H1 (cell line): ENCODE data around the gene FOXQ1. TPM values are rescaled to one million over a fixed set of nuclear protein-coding genes. Genes with fewer than 3 reads are reported as not detected.

Experiments used
- CTCF ChIA-PET: fragments of 300-600 bp; sonication (Branson Sonifier 250); formaldehyde crosslinking; loops from one replicate; lab custom pipeline; 2021; ENCODE audit not compliant: partially characterized antibody; lab: Charles Lee
- POLR2A ChIA-PET: fragments of 300-600 bp; sonication (Branson Sonifier 250); formaldehyde crosslinking; loops from one replicate; lab custom pipeline; 2021; ENCODE audit warnings: inconsistent platforms; ENCODE audit not compliant: partially characterized antibody; lab: Charles Lee
- DNase-seq, 2 experiments: peaks; one replicate each; pipeline versions ENCODE4 v3.0.0 to v3.0.0-alpha.2; 2010 to 2022; ENCODE audit warnings: low spot score in 2 of 2, low read depth in 1 of 2, mixed read lengths in 1 of 2
- FAIRE-seq: peaks from 2 replicates; lab custom pipeline; 2011; peaks lifted over from hg19 to GRCh38; lab: Jason Lieb, UNC
- H2AFZ ChIP-seq: 2 replicates; pipeline ENCODE4 v1.8.1; 2012; ENCODE audit warnings: low read length, inconsistent platforms
- H2AK5ac ChIP-seq: 2 replicates; pipeline ENCODE4 v1.6.1; 2013; ENCODE audit warnings: low read depth, low read length
- H2BK120ac ChIP-seq: replicated peaks from 2 replicates; pipeline ENCODE3; 2013; ENCODE audit warnings: low read depth, low read length, inconsistent platforms
- H2BK12ac ChIP-seq: 2 replicates; pipeline ENCODE4 v1.6.1; 2013; ENCODE audit warnings: low read depth, low read length
- H2BK15ac ChIP-seq: 2 replicates; pipeline ENCODE4 v1.6.1; 2013; ENCODE audit warnings: low read length
- H2BK20ac ChIP-seq: 2 replicates; pipeline ENCODE4 v1.6.1; 2013; ENCODE audit warnings: low read length
- H2BK5ac ChIP-seq: 2 replicates; pipeline ENCODE4 v1.6.1; 2013; ENCODE audit warnings: low read depth, low read length
- H3K14ac ChIP-seq: 2 replicates; pipeline ENCODE4 v1.6.1; 2013; ENCODE audit warnings: inconsistent platforms; ENCODE audit not compliant: insufficient read length
- H3K18ac ChIP-seq: 2 replicates; pipeline ENCODE4 v1.6.1; 2013; ENCODE audit warnings: low read length; ENCODE audit errors: extremely low read depth
- H3K23ac ChIP-seq: 2 replicates; pipeline ENCODE4 v1.6.1; 2013; ENCODE audit warnings: inconsistent platforms; ENCODE audit not compliant: insufficient read length
- H3K23me2 ChIP-seq: 2 replicates; pipeline ENCODE4 v1.6.1; 2013; ENCODE audit warnings: low read depth, low read length
- H3K27ac ChIP-seq: 2 replicates; pipeline ENCODE4 v1.6.1; 2011; ENCODE audit warnings: low read depth, low read length, inconsistent platforms
- H3K27me3 ChIP-seq, 4 experiments: replicated peaks in 1 of 4; 1 replicate in 1 of 4; 2 replicates in 3 of 4; pipeline versions ENCODE4 v1.6.1 to v1.8.1; 2011 to 2013; ENCODE audit warnings: low read length in 3 of 4, mild to moderate bottlenecking in 3 of 4, inconsistent platforms in 2 of 4, mixed read lengths in 2 of 4, moderate library complexity in 1 of 4; ENCODE audit not compliant: control insufficient read depth in 3 of 4, insufficient read depth in 3 of 4; ENCODE audit errors: extremely low read depth in 1 of 4
- H3K36me3 ChIP-seq, 4 experiments: 2 replicates each; pipeline versions ENCODE4 v1.6.1 to v1.8.1; 2011 to 2013; ENCODE audit warnings: mild to moderate bottlenecking in 4 of 4, low read length in 3 of 4, moderate library complexity in 2 of 4, control low read depth in 1 of 4, inconsistent platforms in 1 of 4; ENCODE audit not compliant: insufficient read depth in 4 of 4, control insufficient read depth in 2 of 4
- H3K4ac ChIP-seq: replicated peaks from 2 replicates; pipeline ENCODE3; 2013; ENCODE audit warnings: low read length, low read depth, mixed read lengths, inconsistent platforms; ENCODE audit not compliant: insufficient read length
- H3K4me1 ChIP-seq, 4 experiments: replicated peaks in 1 of 4; 1 replicate in 1 of 4; 2 replicates in 3 of 4; pipeline versions ENCODE4 v1.6.1 to v1.8.1; 2011 to 2013; ENCODE audit warnings: low read length in 3 of 4, inconsistent platforms in 2 of 4, mixed read lengths in 1 of 4; ENCODE audit not compliant: insufficient read depth in 4 of 4, control insufficient read depth in 3 of 4
- H3K4me2 ChIP-seq, 2 experiments: 2 replicates each; pipeline versions ENCODE4 v1.6.1 to v1.8.1; 2011 to 2013; ENCODE audit warnings: low read depth in 2 of 2, low read length in 2 of 2, control low read depth in 1 of 2, inconsistent platforms in 1 of 2, mild to moderate bottlenecking in 1 of 2; ENCODE audit not compliant: insufficient read depth in 1 of 2
- H3K4me3 ChIP-seq, 4 experiments: fragments of 200-600, 300-600 bp in 1 of 4; sonication (generic), shearing (Covaris generic), sonication (Bioruptor Twin) in 1 of 4; 2 replicates each; pipeline versions ENCODE4 v1.5.1 to v1.8.1; 2011 to 2016; ENCODE audit warnings: low read length in 4 of 4, low read depth in 3 of 4, control low read depth in 2 of 4, inconsistent platforms in 2 of 4, mild to moderate bottlenecking in 2 of 4, mixed read lengths in 1 of 4, moderate library complexity in 1 of 4; ENCODE audit not compliant: insufficient read depth in 2 of 4; ENCODE audit errors: extremely low read depth in 1 of 4
- H3K56ac ChIP-seq: replicated peaks from 2 replicates; pipeline ENCODE3; 2013; ENCODE audit warnings: low read depth, mild to moderate bottlenecking, mixed read lengths, low read length, inconsistent platforms; ENCODE audit not compliant: insufficient read length
- H3K79me1 ChIP-seq: 2 replicates; pipeline ENCODE4 v1.6.1; 2013; ENCODE audit warnings: low read depth, low read length, control low read depth
- H3K79me2 ChIP-seq, 2 experiments: 2 replicates each; pipeline versions ENCODE4 v1.6.1 to v1.8.1; 2012 to 2013; ENCODE audit warnings: low read length in 2 of 2, mild to moderate bottlenecking in 2 of 2, inconsistent platforms in 1 of 2; ENCODE audit not compliant: insufficient read depth in 2 of 2, control insufficient read depth in 1 of 2
- H3K9ac ChIP-seq, 4 experiments: replicated peaks in 1 of 4; 1 replicate in 1 of 4; 2 replicates in 3 of 4; pipeline versions ENCODE4 v1.6.1 to v1.8.1; 2011 to 2013; ENCODE audit warnings: low read depth in 3 of 4, low read length in 3 of 4, control low read depth in 2 of 4, mild to moderate bottlenecking in 2 of 4, moderate library complexity in 2 of 4, inconsistent platforms in 1 of 4; ENCODE audit errors: extremely low read depth in 1 of 4
- H3K9me3 ChIP-seq, 2 experiments: 2 replicates each; pipeline versions ENCODE4 v1.6.1 to v1.8.1; 2012 to 2013; ENCODE audit warnings: mild to moderate bottlenecking in 2 of 2, moderate library complexity in 2 of 2, control low read depth in 1 of 2, inconsistent platforms in 1 of 2, low read depth in 1 of 2, low read length in 1 of 2, mixed read lengths in 1 of 2; ENCODE audit not compliant: insufficient read depth in 2 of 2
- H4K20me1 ChIP-seq, 2 experiments: replicated peaks in 1 of 2; 2 replicates each; pipeline versions ENCODE3 to v1.8.1; 2011 to 2013; ENCODE audit warnings: inconsistent platforms in 2 of 2, low read length in 2 of 2, mild to moderate bottlenecking in 1 of 2; ENCODE audit not compliant: insufficient read depth in 2 of 2, control insufficient read depth in 1 of 2
- H4K5ac ChIP-seq: 2 replicates; pipeline ENCODE4 v1.6.1; 2013; ENCODE audit warnings: low read length, low read depth, mixed read lengths, inconsistent platforms; ENCODE audit not compliant: insufficient read length
- H4K8ac ChIP-seq: 2 replicates; pipeline ENCODE4 v1.8.0; 2013; ENCODE audit warnings: mild to moderate bottlenecking, moderate library complexity, low read length, inconsistent platforms; ENCODE audit not compliant: insufficient read depth; ENCODE audit errors: extremely low read depth
- H4K91ac ChIP-seq: replicated peaks from 2 replicates; pipeline ENCODE3; 2013; ENCODE audit warnings: low read length, mixed read lengths, inconsistent platforms; ENCODE audit not compliant: insufficient read length
- ASH2L ChIP-seq: fragments of 200-600, 300-600 bp; sonication (generic); IDR thresholded peaks from one replicate; pipeline ENCODE4 v1.7.1; 2017; ENCODE audit warnings: low read length
- ATF3 ChIP-seq: IDR thresholded peaks from 2 replicates; pipeline ENCODE4 v1.6.1; 2011; ENCODE audit warnings: low read depth, mild to moderate bottlenecking, low read length; ENCODE audit not compliant: insufficient read depth
- CBX5 ChIP-seq: fragments of 300-800, 300-1000 bp; sonication (generic); IDR thresholded peaks from 2 replicates; pipeline ENCODE4 v1.7.1; 2016; ENCODE audit warnings: antibody characterized with exemption, low read length, low read depth
- CBX8 ChIP-seq: fragments of 300-800, 300-1000 bp; sonication (generic); IDR thresholded peaks from 2 replicates; pipeline ENCODE4 v1.7.1; 2016; ENCODE audit warnings: low read depth, low read length, borderline replicate concordance
- CEBPB ChIP-seq: IDR thresholded peaks from 2 replicates; pipeline ENCODE4 v1.6.1; 2012; ENCODE audit warnings: low read depth, low read length
- CHD1 ChIP-seq: IDR thresholded peaks from 2 replicates; pipeline ENCODE4 v1.6.1; 2012; ENCODE audit warnings: low read depth, low read length, improper control_type of control experiment
- EZH2 ChIP-seq: fragments of 200-600 bp; sonication (generic); IDR thresholded peaks from 2 replicates; pipeline ENCODE4 v1.7.1; 2012; ENCODE audit warnings: low read depth, mild to moderate bottlenecking, moderate library complexity, low read length, inconsistent platforms; ENCODE audit not compliant: severe bottlenecking
- FOSL1 ChIP-seq: IDR thresholded peaks from 2 replicates; pipeline ENCODE4 v1.6.1; 2011; ENCODE audit warnings: mild to moderate bottlenecking, low read depth, low read length, moderate library complexity; ENCODE audit not compliant: insufficient read depth
- RBBP5 ChIP-seq: IDR thresholded peaks from 2 replicates; pipeline ENCODE4 v1.7.1; 2012; ENCODE audit warnings: low read depth, mild to moderate bottlenecking, inconsistent platforms, low read length, moderate library complexity, borderline replicate concordance
- SAP30 ChIP-seq: fragments of 300-600 bp; sonication (generic); IDR thresholded peaks from 2 replicates; pipeline ENCODE4 v1.7.1; 2012; ENCODE audit warnings: low read length, moderate library complexity, mild to moderate bottlenecking, inconsistent platforms; ENCODE audit not compliant: insufficient read depth, insufficient replicate concordance
- SIRT6 ChIP-seq: IDR thresholded peaks from one replicate; pipeline ENCODE4 v1.7.1; 2012; ENCODE audit warnings: low read length, inconsistent platforms
- SP1 ChIP-seq: IDR thresholded peaks from 2 replicates; pipeline ENCODE4 v1.6.1; 2011; ENCODE audit warnings: low read depth, low read length
- YY1 ChIP-seq: IDR thresholded peaks from 2 replicates; pipeline ENCODE4 v1.6.1; 2011; ENCODE audit warnings: low read depth, mild to moderate bottlenecking, low read length
- WGBS, 2 experiments: shearing (Covaris generic) in 1 of 2; methylation state at CpG; one replicate each; pipeline versions ENCODE4 v1.1.6 to v1.1.7; 2013 to 2015; ENCODE audit warnings: low lambda C conversion rate in 2 of 2, mixed read lengths in 2 of 2, inconsistent platforms in 1 of 2, low coverage in 1 of 2, missing lambda C conversion rate in 1 of 2; ENCODE audit not compliant: insufficient replicate concordance in 2 of 2, insufficient coverage in 1 of 2, insufficient read length in 1 of 2; ENCODE audit errors: extremely low coverage in 1 of 2, missing lambda C conversion rate in 1 of 2; 5-methylcytosine and 5-hydroxymethylcytosine counted together
- polyA plus RNA-seq, 7 experiments: library from polyadenylated mRNA; depleted of rRNA in 3 of 7; stranded (reverse) in 5 of 7; unstranded in 2 of 7; fragments of >200 nt in 5 of 7; fragments of 200-250 nt in 2 of 7; gene quantifications; 1 replicate in 5 of 7; 2 replicates in 1 of 7; 4 replicates in 1 of 7; pipeline versions ENCODE4 v1.2.1 to v1.2.3, GENCODE V29; 2011 to 2013; ENCODE audit warnings: missing spikeins in 2 of 7, mixed read lengths in 2 of 7
- total RNA-seq: library from RNA; stranded (reverse); fragmentation: NEBNext Ultra II Directional; extraction: Animal tissue kit (Norgen Biotek cat#: 25700); gene quantifications from 2 replicates; pipeline ENCODE4 v1.2.1, GENCODE V29; 2021
- TF ChIP-seq, protein P1 (sequence below): IDR thresholded peaks from 2 replicates; pipeline ENCODE4 v1.6.1; 2012; ENCODE audit warnings: inconsistent platforms

The FOXQ1 gene
- total and polyA plus RNA-seq, 2 of the 8 experiments (the other 6 are each of a cell fraction or from before 2014, with no cell fraction given), result 0.03 TPM; not detected in 1

GRCh38 chr6:1263850-1264377, 48.0 kb upstream of the FOXQ1 start:
- Histone ChIP-seq H3K23ac (no peak overlapping the region), H3K4me1 (peaks cover 0 to 5% (median 2%) of the 10 kb centered on the region in 4 experiments; a peak in 2 of 7 replicates), H2BK12ac (no peak overlapping the region), H3K36me3 (no peaks in the 10 kb centered on the region), H3K27me3 (no peaks in the 10 kb centered on the region), H3K14ac (no peak overlapping the region), H2BK5ac (no peak overlapping the region), H3K4me2 (no peak overlapping the region), H4K8ac (no peak overlapping the region), H3K23me2 (no peaks in the 10 kb centered on the region), H3K79me1 (no peaks in the 10 kb centered on the region), H3K18ac (no peak overlapping the region), H2AFZ (no peak overlapping the region), H2BK120ac (no peak overlapping the region), H3K79me2 (no peaks in the 10 kb centered on the region), H3K9me3 (no peaks in the 10 kb centered on the region), H4K5ac (no peak overlapping the region), H4K20me1 (peaks cover 0 to 2% of the 10 kb centered on the region in 2 experiments), H2AK5ac (no peak overlapping the region), H2BK15ac (no peak overlapping the region), H3K56ac (no peak overlapping the region), H3K9ac (no peak overlapping the region), H2BK20ac (no peak overlapping the region), H3K4me3 (no peak overlapping the region), H3K27ac (no peak overlapping the region), H3K4ac (no peak overlapping the region), H4K91ac (no peak overlapping the region)
- POLR2A ChIA-PET, result no interaction called here
- WGBS, 2 experiments, result 95% methylated on average over 10 of the region's 10 CpGs; no CpG with 5 or more reads in 1 of the 2 experiments
- FAIRE-seq (no peak), DNase-seq (no peak)
- CTCF ChIA-PET, result interaction anchor here (0.9 to 1.7 kb wide), 5 partner anchors 9 to 173 kb away, joined by 3 to 5 read pairs (median 4); no protein-coding TSS in a partner anchor
- TF ChIP-seq EZH2 (no peak), RBBP5 (no peak), CEBPB (no peak), ASH2L (no peak), ATF3 (no peak), SIRT6 (no peak), CBX8 (no peak), CHD1 (no peak), SP1 (no peak), FOSL1 (no peak), CBX5 (no peak), YY1 (no peak), SAP30 (no peak)
- TF ChIP-seq, protein P1, sequence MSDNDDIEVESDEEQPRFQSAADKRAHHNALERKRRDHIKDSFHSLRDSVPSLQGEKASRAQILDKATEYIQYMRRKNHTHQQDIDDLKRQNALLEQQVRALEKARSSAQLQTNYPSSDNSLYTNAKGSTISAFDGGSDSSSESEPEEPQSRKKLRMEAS, result no peak
